GM12891 (cell line): Measurements from ENCODE around the gene GPC6.

ENCODE experiments used
- POLR2A ChIP-seq: IDR thresholded peaks from 2 replicates; pipeline ENCODE4 v1.6.1; 2011; ENCODE audit warnings: low read depth, low read length, control low read depth
- POLR2AphosphoS5 ChIP-seq: IDR thresholded peaks from 2 replicates; pipeline ENCODE4 v1.6.1; 2011; ENCODE audit warnings: low read depth, low read length, control low read depth
- SPI1 ChIP-seq: IDR thresholded peaks from 2 replicates; pipeline ENCODE4 v1.6.1; 2011; ENCODE audit warnings: low read depth, low read length, control low read depth
- TAF1 ChIP-seq: IDR thresholded peaks from 2 replicates; pipeline ENCODE4 v1.6.1; 2011; ENCODE audit warnings: low read depth, low read length, control low read depth

- TF ChIP-seq POLR2AphosphoS5 (no peak), POLR2A (no peak), TAF1 (no peak), SPI1 (no peak)
Measured at GRCh38 chr13:94309997-94310855, 1083.6 kb downstream of the GPC6 start.
